ENCODE measurements around the gene RUFY3.

- no peak for TF ChIP-seq CTCF (IDR thresholded peaks at IDR 0.05)
- TF ChIP-seq POLR2AphosphoS5 (IDR thresholded peaks at IDR 0.05; ENCODE audit: low read depth, low read length) = no peak
- no peak for TF ChIP-seq SIN3A (IDR thresholded peaks at IDR 0.05; ENCODE audit: borderline replicate concordance, insufficient read depth, low read depth, low read length)
- TF ChIP-seq, protein P1, sequence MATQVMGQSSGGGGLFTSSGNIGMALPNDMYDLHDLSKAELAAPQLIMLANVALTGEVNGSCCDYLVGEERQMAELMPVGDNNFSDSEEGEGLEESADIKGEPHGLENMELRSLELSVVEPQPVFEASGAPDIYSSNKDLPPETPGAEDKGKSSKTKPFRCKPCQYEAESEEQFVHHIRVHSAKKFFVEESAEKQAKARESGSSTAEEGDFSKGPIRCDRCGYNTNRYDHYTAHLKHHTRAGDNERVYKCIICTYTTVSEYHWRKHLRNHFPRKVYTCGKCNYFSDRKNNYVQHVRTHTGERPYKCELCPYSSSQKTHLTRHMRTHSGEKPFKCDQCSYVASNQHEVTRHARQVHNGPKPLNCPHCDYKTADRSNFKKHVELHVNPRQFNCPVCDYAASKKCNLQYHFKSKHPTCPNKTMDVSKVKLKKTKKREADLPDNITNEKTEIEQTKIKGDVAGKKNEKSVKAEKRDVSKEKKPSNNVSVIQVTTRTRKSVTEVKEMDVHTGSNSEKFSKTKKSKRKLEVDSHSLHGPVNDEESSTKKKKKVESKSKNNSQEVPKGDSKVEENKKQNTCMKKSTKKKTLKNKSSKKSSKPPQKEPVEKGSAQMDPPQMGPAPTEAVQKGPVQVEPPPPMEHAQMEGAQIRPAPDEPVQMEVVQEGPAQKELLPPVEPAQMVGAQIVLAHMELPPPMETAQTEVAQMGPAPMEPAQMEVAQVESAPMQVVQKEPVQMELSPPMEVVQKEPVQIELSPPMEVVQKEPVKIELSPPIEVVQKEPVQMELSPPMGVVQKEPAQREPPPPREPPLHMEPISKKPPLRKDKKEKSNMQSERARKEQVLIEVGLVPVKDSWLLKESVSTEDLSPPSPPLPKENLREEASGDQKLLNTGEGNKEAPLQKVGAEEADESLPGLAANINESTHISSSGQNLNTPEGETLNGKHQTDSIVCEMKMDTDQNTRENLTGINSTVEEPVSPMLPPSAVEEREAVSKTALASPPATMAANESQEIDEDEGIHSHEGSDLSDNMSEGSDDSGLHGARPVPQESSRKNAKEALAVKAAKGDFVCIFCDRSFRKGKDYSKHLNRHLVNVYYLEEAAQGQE (IDR thresholded peaks at IDR 0.05; ENCODE audit: insufficient read depth in 1 of 2, low read depth in 2 of 2, low read length in 1 of 2) = no peak
These were observed 13.2 kb downstream of the RUFY3 start for GRCh38 chr4:70734971-70735370.

Data from Panc1 (cell line).